B cell (primary cell): Measurements from ENCODE around the gene AMER3.

Source experiments
- CTCF ChIP-seq: fragments of 200-600 bp; IDR thresholded peaks from one replicate; pipeline ENCODE4 v1.8.0; 2022; ENCODE audit warnings: antibody characterized with exemption, mild to moderate bottlenecking
- EZH2 ChIP-seq: IDR thresholded peaks from 2 replicates; pipeline ENCODE4 v1.6.1; 2012; ENCODE audit warnings: borderline replicate concordance, low read depth, mild to moderate bottlenecking, moderate library complexity, low read length; ENCODE audit not compliant: insufficient read depth, poor library complexity, severe bottlenecking

- no peak for TF ChIP-seq CTCF
- TF ChIP-seq EZH2 = no peak
Measured at GRCh38 chr2:130754811-130755210, 529 bp upstream of the AMER3 start.
